GM23338 (cell line): Measurements from ENCODE around the gene ZKSCAN4. TPM values are rescaled to one million over a fixed set of nuclear protein-coding genes. Genes with fewer than 3 reads are reported as not detected.

ENCODE experiments used
- ATAC-seq: fragments of 200-7000 bp; cut with Tn5 transposase; 3 replicates; pipeline ENCODE4 v1.9.1; 2020
- DNase-seq: peaks from one replicate; pipeline ENCODE4 v3.0.0-alpha.2; 2015; ENCODE audit warnings: low spot score
- H2AFZ ChIP-seq: fragments of 200-600 bp; sonication (generic); 2 replicates; pipeline ENCODE4 v1.8.0; 2016; ENCODE audit warnings: antibody characterized with exemption, mild to moderate bottlenecking, moderate library complexity
- H3F3A ChIP-seq: fragments of 200-600 bp; sonication (generic); replicated peaks from 2 replicates; pipeline ENCODE4 v1.8.0; 2017; ENCODE audit warnings: antibody characterized with exemption, mixed run types, low read depth
- H3K27ac ChIP-seq: fragments of 200-600 bp; sonication (generic); 2 replicates; pipeline ENCODE4 v1.6.1; 2016; ENCODE audit warnings: low read depth
- H3K27me3 ChIP-seq: fragments of 200-600 bp; sonication (generic); 2 replicates; pipeline ENCODE4 v1.8.0; 2016; ENCODE audit warnings: mild to moderate bottlenecking, mixed run types, moderate library complexity; ENCODE audit not compliant: insufficient read depth
- H3K36me3 ChIP-seq: fragments of 200-600 bp; sonication (generic); 2 replicates; pipeline ENCODE4 v1.8.0; 2016; ENCODE audit warnings: mild to moderate bottlenecking; ENCODE audit not compliant: insufficient read depth
- H3K4me1 ChIP-seq: fragments of 200-600 bp; sonication (generic); 2 replicates; pipeline ENCODE4 v1.8.0; 2016; ENCODE audit warnings: mild to moderate bottlenecking, moderate library complexity; ENCODE audit not compliant: insufficient read depth
- H3K4me2 ChIP-seq: fragments of 200-600 bp; sonication (generic); 2 replicates; pipeline ENCODE4 v1.7.1; 2017; ENCODE audit warnings: mixed run types
- H3K4me3 ChIP-seq: fragments of 200-600 bp; sonication (generic); 2 replicates; pipeline ENCODE4 v1.6.1; 2016; ENCODE audit warnings: mixed run types
- H3K79me2 ChIP-seq: fragments of 200-600 bp; sonication (generic); replicated peaks from 2 replicates; pipeline ENCODE4 v1.8.0; 2017; ENCODE audit warnings: mild to moderate bottlenecking; ENCODE audit not compliant: insufficient read depth
- H3K9me2 ChIP-seq: fragments of 200-600 bp; sonication (generic); 2 replicates; pipeline ENCODE4 v1.8.0; 2017; ENCODE audit not compliant: insufficient read depth
- H4K20me1 ChIP-seq: fragments of 200-600 bp; sonication (generic); replicated peaks from 2 replicates; pipeline ENCODE4 v1.8.0; 2017; ENCODE audit warnings: mild to moderate bottlenecking; ENCODE audit not compliant: insufficient read depth
- H3K27ac Mint-ChIP-seq: 2 replicates; pipeline ENCODE4 v1.8.0; 2020; ENCODE audit warnings: inconsistent platforms, mild to moderate bottlenecking, moderate library complexity, mixed read lengths
- H3K27me3 Mint-ChIP-seq: 3 replicates; pipeline ENCODE4 v1.8.0; 2022; ENCODE audit warnings: low read depth, mild to moderate bottlenecking, moderate library complexity, mixed read lengths, inconsistent platforms; ENCODE audit not compliant: insufficient read depth, poor library complexity
- H3K36me3 Mint-ChIP-seq: 3 replicates; pipeline ENCODE4 v1.8.0; 2021; ENCODE audit warnings: low read depth, mild to moderate bottlenecking, inconsistent platforms, moderate library complexity, mixed read lengths
- H3K4me1 Mint-ChIP-seq: 3 replicates; pipeline ENCODE4 v1.8.0; 2020; ENCODE audit warnings: mild to moderate bottlenecking, inconsistent platforms, mixed read lengths
- H3K4me3 Mint-ChIP-seq: 3 replicates; pipeline ENCODE4 v1.8.0; 2021; ENCODE audit warnings: moderate library complexity, mild to moderate bottlenecking, inconsistent platforms, mixed read lengths
- H3K9me3 Mint-ChIP-seq: 3 replicates; pipeline ENCODE4 v1.8.0; 2020; ENCODE audit warnings: moderate library complexity, mild to moderate bottlenecking, inconsistent platforms, mixed read lengths
- CREB1 ChIP-seq: fragments of 250-450 bp; sonication (Bioruptor Pico); IDR thresholded peaks from 2 replicates; pipeline ENCODE4 v1.5.0; 2020; ENCODE audit warnings: low read depth, mild to moderate bottlenecking, moderate library complexity
- EZH2 ChIP-seq: fragments of 200-600 bp; sonication (generic); IDR thresholded peaks from one replicate; pipeline ENCODE4 v1.8.0; 2017; ENCODE audit warnings: antibody characterized with exemption, mild to moderate bottlenecking, low read depth; ENCODE audit not compliant: unreplicated experiment
- EZH2phosphoT487 ChIP-seq: fragments of 200-600 bp; sonication (generic); IDR thresholded peaks from one replicate; pipeline ENCODE4 v1.8.1; 2018; ENCODE audit warnings: antibody characterized with exemption; ENCODE audit not compliant: unreplicated experiment
- JUNB ChIP-seq: IDR thresholded peaks from one replicate; pipeline ENCODE4 v1.6.1; 2016; ENCODE audit warnings: antibody characterized with exemption; ENCODE audit not compliant: unreplicated experiment
- NANOG ChIP-seq: IDR thresholded peaks from 2 replicates; pipeline ENCODE4 v1.6.1; 2016; ENCODE audit warnings: antibody characterized with exemption, borderline replicate concordance
- POLR2AphosphoS5 ChIP-seq: IDR thresholded peaks from 2 replicates; pipeline ENCODE4 v1.6.1; 2016; ENCODE audit warnings: antibody characterized with exemption, low read depth
- STAT1 ChIP-seq: IDR thresholded peaks from one replicate; pipeline ENCODE4 v1.6.1; 2016; ENCODE audit warnings: antibody characterized with exemption; ENCODE audit not compliant: unreplicated experiment
- ZNF114 ChIP-seq: fragments of 250-450 bp; sonication (Bioruptor Pico); IDR thresholded peaks from 2 replicates; pipeline ENCODE4 v1.5.0; 2020; ENCODE audit warnings: mild to moderate bottlenecking, moderate library complexity
- ZNF331 ChIP-seq: fragments of 250-450 bp; sonication (Bioruptor Pico); IDR thresholded peaks from 2 replicates; pipeline ENCODE4 v1.5.0; 2020; ENCODE audit warnings: low read depth, mild to moderate bottlenecking, moderate library complexity
- polyA plus RNA-seq: library from polyadenylated mRNA; unstranded; fragments of >200 nt; fragmentation: Nextera tagmentation; extraction: Ambion mirVana; gene quantifications from 2 replicates; pipeline ENCODE4 v1.2.1, GENCODE V29; 2016
- total RNA-seq: library from RNA; depleted of rRNA; stranded (reverse); fragments of >200 nt; shearing (Covaris generic); gene quantifications from 2 replicates; pipeline ENCODE4 v1.2.3, GENCODE V29; 2014
- TF ChIP-seq, protein P1 (sequence below): fragments of 250-450 bp; sonication (Bioruptor Pico); IDR thresholded peaks from 2 replicates; pipeline ENCODE4 v1.5.0; 2020; ENCODE audit warnings: mild to moderate bottlenecking, moderate library complexity
- TF ChIP-seq, protein P2 (sequence below): IDR thresholded peaks from one replicate; pipeline ENCODE4 v1.6.1; 2018; ENCODE audit warnings: antibody characterized with exemption; ENCODE audit not compliant: unreplicated experiment
- TF ChIP-seq, protein P3 (sequence below): IDR thresholded peaks from 2 replicates; pipeline ENCODE4 v1.6.1; 2016; ENCODE audit warnings: antibody characterized with exemption
- TF ChIP-seq, protein P4 (sequence below), 2 experiments: fragments of 200-600 bp in 1 of 2; sonication (generic) in 1 of 2; conservative IDR thresholded peaks; 2 replicates each; pipeline versions ENCODE4 v1.5.1 to v1.6.1; 2016 to 2017; ENCODE audit warnings: antibody characterized with exemption in 2 of 2, low read depth in 2 of 2, mild to moderate bottlenecking in 2 of 2, moderate library complexity in 1 of 2

ZKSCAN4 gene
- total and polyA plus RNA-seq, 2 experiments from 2014 or later = 2.8 to 5.9 TPM

DNA sequence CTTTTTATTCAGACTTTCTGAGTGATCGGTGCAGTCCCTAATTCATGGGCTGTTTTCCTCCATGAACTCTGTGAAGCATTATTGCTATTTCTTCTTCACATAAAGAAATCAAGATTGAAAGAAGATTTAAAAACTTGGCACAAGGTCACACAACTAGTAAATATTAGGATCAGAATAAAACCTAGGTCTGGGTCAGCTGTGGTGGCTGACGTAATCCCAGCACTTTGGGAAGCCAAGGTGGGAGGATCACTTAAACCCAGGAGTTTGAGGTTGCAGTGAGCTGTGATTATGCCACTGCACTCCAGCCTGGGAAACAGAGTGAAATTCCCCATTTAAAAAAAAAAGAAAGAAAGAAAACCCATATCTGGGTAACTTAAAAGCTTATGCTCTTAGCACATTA, 25.6 kb downstream of the ZKSCAN4 start:
- no peaks in the 10 kb centered on the region for H3K9me3 Mint-ChIP-seq
- peaks cover 37% of the 10 kb centered on the region for H3K36me3 ChIP-seq
- peaks cover 41% of the 10 kb centered on the region for H3K36me3 Mint-ChIP-seq
- H3K4me3 ChIP-seq = peak overlapping the region; percentile 91
- DNase-seq = no peak
- H3K27me3 ChIP-seq = peaks cover 30% of the 10 kb centered on the region
- no peak for ATAC-seq
- no peaks in the 10 kb centered on the region for H3K9me2 ChIP-seq
- peaks cover 8% of the 10 kb centered on the region; the same call in 2 of the 3 replicates for H3K4me1 Mint-ChIP-seq
- no peak overlapping the region for H3K27ac Mint-ChIP-seq
- H3K27me3 Mint-ChIP-seq = peaks cover 22% of the 10 kb centered on the region
- H4K20me1 ChIP-seq = 0 out of 2 replicates have a peak, but pooled peaks cover 4% of the 10 kb centered on the region
- TF ChIP-seq EZH2phosphoT487 = no peak
- TF ChIP-seq NANOG = no peak
- TF ChIP-seq, protein P1, sequence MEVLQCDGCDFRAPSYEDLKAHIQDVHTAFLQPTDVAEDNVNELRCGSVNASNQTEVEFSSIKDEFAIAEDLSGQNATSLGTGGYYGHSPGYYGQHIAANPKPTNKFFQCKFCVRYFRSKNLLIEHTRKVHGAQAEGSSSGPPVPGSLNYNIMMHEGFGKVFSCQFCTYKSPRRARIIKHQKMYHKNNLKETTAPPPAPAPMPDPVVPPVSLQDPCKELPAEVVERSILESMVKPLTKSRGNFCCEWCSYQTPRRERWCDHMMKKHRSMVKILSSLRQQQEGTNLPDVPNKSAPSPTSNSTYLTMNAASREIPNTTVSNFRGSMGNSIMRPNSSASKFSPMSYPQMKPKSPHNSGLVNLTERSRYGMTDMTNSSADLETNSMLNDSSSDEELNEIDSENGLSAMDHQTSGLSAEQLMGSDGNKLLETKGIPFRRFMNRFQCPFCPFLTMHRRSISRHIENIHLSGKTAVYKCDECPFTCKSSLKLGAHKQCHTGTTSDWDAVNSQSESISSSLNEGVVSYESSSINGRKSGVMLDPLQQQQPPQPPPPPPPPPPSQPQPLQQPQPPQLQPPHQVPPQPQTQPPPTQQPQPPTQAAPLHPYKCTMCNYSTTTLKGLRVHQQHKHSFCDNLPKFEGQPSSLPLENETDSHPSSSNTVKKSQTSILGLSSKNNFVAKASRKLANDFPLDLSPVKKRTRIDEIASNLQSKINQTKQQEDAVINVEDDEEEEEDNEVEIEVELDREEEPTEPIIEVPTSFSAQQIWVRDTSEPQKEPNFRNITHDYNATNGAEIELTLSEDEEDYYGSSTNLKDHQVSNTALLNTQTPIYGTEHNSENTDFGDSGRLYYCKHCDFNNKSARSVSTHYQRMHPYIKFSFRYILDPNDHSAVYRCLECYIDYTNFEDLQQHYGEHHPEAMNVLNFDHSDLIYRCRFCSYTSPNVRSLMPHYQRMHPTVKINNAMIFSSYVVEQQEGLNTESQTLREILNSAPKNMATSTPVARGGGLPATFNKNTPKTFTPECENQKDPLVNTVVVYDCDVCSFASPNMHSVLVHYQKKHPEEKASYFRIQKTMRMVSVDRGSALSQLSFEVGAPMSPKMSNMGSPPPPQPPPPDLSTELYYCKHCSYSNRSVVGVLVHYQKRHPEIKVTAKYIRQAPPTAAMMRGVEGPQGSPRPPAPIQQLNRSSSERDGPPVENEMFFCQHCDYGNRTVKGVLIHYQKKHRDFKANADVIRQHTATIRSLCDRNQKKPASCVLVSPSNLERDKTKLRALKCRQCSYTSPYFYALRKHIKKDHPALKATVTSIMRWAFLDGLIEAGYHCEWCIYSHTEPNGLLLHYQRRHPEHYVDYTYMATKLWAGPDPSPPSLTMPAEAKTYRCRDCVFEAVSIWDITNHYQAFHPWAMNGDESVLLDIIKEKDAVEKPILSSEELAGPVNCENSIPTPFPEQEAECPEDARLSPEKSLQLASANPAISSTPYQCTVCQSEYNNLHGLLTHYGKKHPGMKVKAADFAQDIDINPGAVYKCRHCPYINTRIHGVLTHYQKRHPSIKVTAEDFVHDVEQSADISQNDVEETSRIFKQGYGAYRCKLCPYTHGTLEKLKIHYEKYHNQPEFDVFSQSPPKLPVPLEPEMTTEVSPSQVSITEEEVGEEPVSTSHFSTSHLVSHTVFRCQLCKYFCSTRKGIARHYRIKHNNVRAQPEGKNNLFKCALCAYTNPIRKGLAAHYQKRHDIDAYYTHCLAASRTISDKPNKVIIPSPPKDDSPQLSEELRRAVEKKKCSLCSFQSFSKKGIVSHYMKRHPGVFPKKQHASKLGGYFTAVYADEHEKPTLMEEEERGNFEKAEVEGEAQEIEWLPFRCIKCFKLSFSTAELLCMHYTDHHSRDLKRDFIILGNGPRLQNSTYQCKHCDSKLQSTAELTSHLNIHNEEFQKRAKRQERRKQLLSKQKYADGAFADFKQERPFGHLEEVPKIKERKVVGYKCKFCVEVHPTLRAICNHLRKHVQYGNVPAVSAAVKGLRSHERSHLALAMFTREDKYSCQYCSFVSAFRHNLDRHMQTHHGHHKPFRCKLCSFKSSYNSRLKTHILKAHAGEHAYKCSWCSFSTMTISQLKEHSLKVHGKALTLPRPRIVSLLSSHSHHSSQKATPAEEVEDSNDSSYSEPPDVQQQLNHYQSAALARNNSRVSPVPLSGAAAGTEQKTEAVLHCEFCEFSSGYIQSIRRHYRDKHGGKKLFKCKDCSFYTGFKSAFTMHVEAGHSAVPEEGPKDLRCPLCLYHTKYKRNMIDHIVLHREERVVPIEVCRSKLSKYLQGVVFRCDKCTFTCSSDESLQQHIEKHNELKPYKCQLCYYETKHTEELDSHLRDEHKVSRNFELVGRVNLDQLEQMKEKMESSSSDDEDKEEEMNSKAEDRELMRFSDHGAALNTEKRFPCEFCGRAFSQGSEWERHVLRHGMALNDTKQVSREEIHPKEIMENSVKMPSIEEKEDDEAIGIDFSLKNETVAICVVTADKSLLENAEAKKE (CRISPR knock-in tag) = no peak
- TF ChIP-seq POLR2AphosphoS5 = no peak
- TF ChIP-seq STAT1 = no peak
- no peak for TF ChIP-seq ZNF331 (CRISPR knock-in tag)
- TF ChIP-seq, protein P2, sequence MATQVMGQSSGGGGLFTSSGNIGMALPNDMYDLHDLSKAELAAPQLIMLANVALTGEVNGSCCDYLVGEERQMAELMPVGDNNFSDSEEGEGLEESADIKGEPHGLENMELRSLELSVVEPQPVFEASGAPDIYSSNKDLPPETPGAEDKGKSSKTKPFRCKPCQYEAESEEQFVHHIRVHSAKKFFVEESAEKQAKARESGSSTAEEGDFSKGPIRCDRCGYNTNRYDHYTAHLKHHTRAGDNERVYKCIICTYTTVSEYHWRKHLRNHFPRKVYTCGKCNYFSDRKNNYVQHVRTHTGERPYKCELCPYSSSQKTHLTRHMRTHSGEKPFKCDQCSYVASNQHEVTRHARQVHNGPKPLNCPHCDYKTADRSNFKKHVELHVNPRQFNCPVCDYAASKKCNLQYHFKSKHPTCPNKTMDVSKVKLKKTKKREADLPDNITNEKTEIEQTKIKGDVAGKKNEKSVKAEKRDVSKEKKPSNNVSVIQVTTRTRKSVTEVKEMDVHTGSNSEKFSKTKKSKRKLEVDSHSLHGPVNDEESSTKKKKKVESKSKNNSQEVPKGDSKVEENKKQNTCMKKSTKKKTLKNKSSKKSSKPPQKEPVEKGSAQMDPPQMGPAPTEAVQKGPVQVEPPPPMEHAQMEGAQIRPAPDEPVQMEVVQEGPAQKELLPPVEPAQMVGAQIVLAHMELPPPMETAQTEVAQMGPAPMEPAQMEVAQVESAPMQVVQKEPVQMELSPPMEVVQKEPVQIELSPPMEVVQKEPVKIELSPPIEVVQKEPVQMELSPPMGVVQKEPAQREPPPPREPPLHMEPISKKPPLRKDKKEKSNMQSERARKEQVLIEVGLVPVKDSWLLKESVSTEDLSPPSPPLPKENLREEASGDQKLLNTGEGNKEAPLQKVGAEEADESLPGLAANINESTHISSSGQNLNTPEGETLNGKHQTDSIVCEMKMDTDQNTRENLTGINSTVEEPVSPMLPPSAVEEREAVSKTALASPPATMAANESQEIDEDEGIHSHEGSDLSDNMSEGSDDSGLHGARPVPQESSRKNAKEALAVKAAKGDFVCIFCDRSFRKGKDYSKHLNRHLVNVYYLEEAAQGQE = no peak
- TF ChIP-seq, protein P3, sequence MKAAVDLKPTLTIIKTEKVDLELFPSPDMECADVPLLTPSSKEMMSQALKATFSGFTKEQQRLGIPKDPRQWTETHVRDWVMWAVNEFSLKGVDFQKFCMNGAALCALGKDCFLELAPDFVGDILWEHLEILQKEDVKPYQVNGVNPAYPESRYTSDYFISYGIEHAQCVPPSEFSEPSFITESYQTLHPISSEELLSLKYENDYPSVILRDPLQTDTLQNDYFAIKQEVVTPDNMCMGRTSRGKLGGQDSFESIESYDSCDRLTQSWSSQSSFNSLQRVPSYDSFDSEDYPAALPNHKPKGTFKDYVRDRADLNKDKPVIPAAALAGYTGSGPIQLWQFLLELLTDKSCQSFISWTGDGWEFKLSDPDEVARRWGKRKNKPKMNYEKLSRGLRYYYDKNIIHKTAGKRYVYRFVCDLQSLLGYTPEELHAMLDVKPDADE = no peak
- no peak for TF ChIP-seq JUNB
- TF ChIP-seq, protein P4, sequence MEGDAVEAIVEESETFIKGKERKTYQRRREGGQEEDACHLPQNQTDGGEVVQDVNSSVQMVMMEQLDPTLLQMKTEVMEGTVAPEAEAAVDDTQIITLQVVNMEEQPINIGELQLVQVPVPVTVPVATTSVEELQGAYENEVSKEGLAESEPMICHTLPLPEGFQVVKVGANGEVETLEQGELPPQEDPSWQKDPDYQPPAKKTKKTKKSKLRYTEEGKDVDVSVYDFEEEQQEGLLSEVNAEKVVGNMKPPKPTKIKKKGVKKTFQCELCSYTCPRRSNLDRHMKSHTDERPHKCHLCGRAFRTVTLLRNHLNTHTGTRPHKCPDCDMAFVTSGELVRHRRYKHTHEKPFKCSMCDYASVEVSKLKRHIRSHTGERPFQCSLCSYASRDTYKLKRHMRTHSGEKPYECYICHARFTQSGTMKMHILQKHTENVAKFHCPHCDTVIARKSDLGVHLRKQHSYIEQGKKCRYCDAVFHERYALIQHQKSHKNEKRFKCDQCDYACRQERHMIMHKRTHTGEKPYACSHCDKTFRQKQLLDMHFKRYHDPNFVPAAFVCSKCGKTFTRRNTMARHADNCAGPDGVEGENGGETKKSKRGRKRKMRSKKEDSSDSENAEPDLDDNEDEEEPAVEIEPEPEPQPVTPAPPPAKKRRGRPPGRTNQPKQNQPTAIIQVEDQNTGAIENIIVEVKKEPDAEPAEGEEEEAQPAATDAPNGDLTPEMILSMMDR (conservative IDR thresholded peaks at IDR 0.05; ENCODE audit: low read depth in 2 of 2) = no peak
- no peak for TF ChIP-seq EZH2
- no peak for TF ChIP-seq CREB1 (CRISPR knock-in tag)
- TF ChIP-seq ZNF114 (CRISPR knock-in tag) = no peak
- peak overlapping the region; percentile 97 for H3K4me3 Mint-ChIP-seq
- no peak overlapping the region for H3K27ac ChIP-seq
- no peaks in the 10 kb centered on the region for H3F3A ChIP-seq
- H3K4me1 ChIP-seq = peaks cover 14% of the 10 kb centered on the region; the same call in 1 of the 2 replicates
- H3K4me2 ChIP-seq = peak overlapping the region; percentile 86
- H3K79me2 ChIP-seq = peaks cover 14% of the 10 kb centered on the region
- H2AFZ ChIP-seq = no peak overlapping the region
